Keratinocyte (primary cell): ENCODE measurements around the gene BNC2. TPM values are rescaled to one million over a fixed set of nuclear protein-coding genes. Genes with fewer than 3 reads are reported as not detected.

Experiments used
- DNase-seq: peaks from one replicate; pipeline ENCODE4 v3.0.0-alpha.2; 2011; ENCODE audit warnings: low read depth, missing footprints, low spot score
- FAIRE-seq: peaks from 2 replicates; lab custom pipeline; 2011; peaks lifted over from hg19 to GRCh38; lab: Jason Lieb, UNC
- H2AFZ ChIP-seq: 2 replicates; pipeline ENCODE4 v1.6.0; 2012; ENCODE audit warnings: low read length, control low read depth, inconsistent platforms; ENCODE audit not compliant: control insufficient read depth
- H3K27ac ChIP-seq: 2 replicates; pipeline ENCODE4 v1.5.1; 2011; ENCODE audit warnings: low read length; ENCODE audit not compliant: control insufficient read depth, insufficient read depth
- H3K27me3 ChIP-seq: 3 replicates; pipeline ENCODE4 v1.6.0; 2011; ENCODE audit warnings: low read length; ENCODE audit not compliant: control insufficient read depth, insufficient read depth; ENCODE audit errors: extremely low read depth
- H3K36me3 ChIP-seq, 2 experiments: 2 replicates in 1 of 2; 3 replicates in 1 of 2; pipeline ENCODE4 v1.5.1; 2011; ENCODE audit warnings: low read length in 2 of 2, mild to moderate bottlenecking in 1 of 2; ENCODE audit not compliant: control insufficient read depth in 2 of 2, insufficient read depth in 2 of 2; ENCODE audit errors: extremely low read depth in 1 of 2
- H3K4me1 ChIP-seq: 3 replicates; pipeline ENCODE4 v1.5.1; 2011; ENCODE audit warnings: low read length; ENCODE audit not compliant: control insufficient read depth, insufficient read depth; ENCODE audit errors: extremely low read depth
- H3K4me2 ChIP-seq: 3 replicates; pipeline ENCODE4 v1.6.0; 2011; ENCODE audit warnings: low read depth, low read length; ENCODE audit not compliant: control insufficient read depth, insufficient read depth; ENCODE audit errors: extremely low read depth
- H3K4me3 ChIP-seq, 3 experiments: fragments of 200-600 bp in 1 of 3; sonication (generic) in 1 of 3; 2 replicates in 2 of 3; 3 replicates in 1 of 3; pipeline ENCODE4 v1.5.1; 2011 to 2016; ENCODE audit warnings: low read length in 3 of 3, mild to moderate bottlenecking in 3 of 3, control low read depth in 2 of 3, inconsistent platforms in 1 of 3, low read depth in 1 of 3, mixed read lengths in 1 of 3, mixed run types in 1 of 3, moderate library complexity in 1 of 3; ENCODE audit not compliant: control insufficient read depth in 2 of 3, insufficient read depth in 2 of 3; ENCODE audit errors: extremely low read depth in 1 of 3
- H3K79me2 ChIP-seq: 2 replicates; pipeline ENCODE4 v1.6.0; 2012; ENCODE audit warnings: low read length; ENCODE audit not compliant: control insufficient read depth, insufficient read depth
- H3K9ac ChIP-seq: 3 replicates; pipeline ENCODE4 v1.6.0; 2011; ENCODE audit warnings: low read length; ENCODE audit not compliant: control insufficient read depth, insufficient read depth; ENCODE audit errors: extremely low read depth
- H3K9me1 ChIP-seq: 3 replicates; pipeline ENCODE4 v1.6.0; 2011; ENCODE audit warnings: low read length; ENCODE audit not compliant: control insufficient read depth, insufficient read depth; ENCODE audit errors: extremely low read depth
- H3K9me3 ChIP-seq: 2 replicates; pipeline ENCODE4 v1.5.1; 2012; ENCODE audit warnings: low read depth, low read length; ENCODE audit not compliant: control insufficient read depth
- H4K20me1 ChIP-seq: 3 replicates; pipeline ENCODE4 v1.6.0; 2011; ENCODE audit warnings: low read length; ENCODE audit not compliant: control insufficient read depth, insufficient read depth; ENCODE audit errors: extremely low read depth
- CTCF ChIP-seq, 3 experiments: IDR thresholded peaks in 1 of 3; conservative IDR thresholded peaks in 1 of 3; optimal IDR thresholded peaks in 1 of 3; 2 replicates in 2 of 3; 3 replicates in 1 of 3; pipeline versions ENCODE3 to v1.5.1; 2011; ENCODE audit warnings: low read length in 3 of 3, mild to moderate bottlenecking in 3 of 3, moderate library complexity in 2 of 3, control low read depth in 1 of 3, inconsistent platforms in 1 of 3; ENCODE audit not compliant: insufficient read depth in 2 of 3; ENCODE audit errors: extremely low read depth in 1 of 3
- EZH2 ChIP-seq: IDR thresholded peaks from one replicate; pipeline ENCODE4 v1.6.1; 2012; ENCODE audit warnings: inconsistent platforms, mild to moderate bottlenecking, low read length, moderate library complexity
- dilution Hi-C: fragments of 300-500 bp; cut with MboI; formaldehyde crosslinking; loops from one replicate; pipeline ENCODE4 v1.7.0; 2020; ENCODE audit warnings: low sequenced_read_pairs; ENCODE audit not compliant: extremely low pct_ligation_motif_present
- polyA plus RNA-seq, 5 experiments: library from polyadenylated mRNA; depleted of rRNA in 3 of 5; stranded (reverse) in 3 of 5; stranded (forward) in 1 of 5; unstranded in 1 of 5; fragments of >200 nt; gene quantifications; 1 replicate in 1 of 5; 2 replicates in 3 of 5; 3 replicates in 1 of 5; pipeline versions ENCODE4 v1.2.1 to v1.2.3, GENCODE V29; 2011 to 2012; ENCODE audit warnings: missing spikeins in 2 of 5, low read depth in 1 of 5, low replicate concordance in 1 of 5

The BNC2 gene
- polyA plus RNA-seq, 1 donor (not counting 4 experiments of a cell fraction or from before 2014, with no cell fraction given): 1.1 TPM

GRCh38 chr9:16597136-16597535 is 273.3 kb downstream of the BNC2 start:
- no peaks in the 10 kb centered on the region for H3K79me2 ChIP-seq
- DNase-seq (no peak), FAIRE-seq (no peak)
- H3K9ac ChIP-seq: no peak overlapping the region
- no peaks in the 10 kb centered on the region for H3K36me3 ChIP-seq
- H3K9me3 ChIP-seq: no peaks in the 10 kb centered on the region
- H3K4me1 ChIP-seq: no peaks in the 10 kb centered on the region
- dilution Hi-C loops: no loop called here
- H2AFZ ChIP-seq: no peak overlapping the region
- no peaks in the 10 kb centered on the region for H4K20me1 ChIP-seq
- no peak overlapping the region for H3K4me3 ChIP-seq
- no peak overlapping the region for H3K4me2 ChIP-seq
- H3K27me3 ChIP-seq: no peaks in the 10 kb centered on the region
- TF ChIP-seq CTCF (optimal IDR thresholded peaks at IDR 0.05 in 1 of 3, IDR thresholded peaks at IDR 0.05 in 1 of 3, conservative IDR thresholded peaks at IDR 0.05 in 1 of 3; ENCODE audit: extremely low read depth in 1 of 3, insufficient read depth in 2 of 3, low read length in 3 of 3) (no peak), EZH2 (no peak)
- H3K9me1 ChIP-seq: no peaks in the 10 kb centered on the region
- H3K27ac ChIP-seq: no peak overlapping the region

- TF ChIP-seq EZH2: no peak
- TF ChIP-seq CTCF (optimal IDR thresholded peaks at IDR 0.05 in 1 of 3, IDR thresholded peaks at IDR 0.05 in 1 of 3, conservative IDR thresholded peaks at IDR 0.05 in 1 of 3; ENCODE audit: extremely low read depth in 1 of 3, insufficient read depth in 2 of 3, low read length in 3 of 3): no peak
- Histone ChIP-seq H3K9ac (no peak overlapping the region), H3K79me2 (no peaks in the 10 kb centered on the region), H4K20me1 (no peaks in the 10 kb centered on the region), H3K9me1 (no peaks in the 10 kb centered on the region), H2AFZ (no peak overlapping the region), H3K4me1 (no peaks in the 10 kb centered on the region), H3K4me2 (no peak overlapping the region), H3K36me3 (no peaks in the 10 kb centered on the region), H3K4me3 (no peak overlapping the region), H3K9me3 (no peaks in the 10 kb centered on the region), H3K27ac (no peak overlapping the region), H3K27me3 (no peaks in the 10 kb centered on the region)
- no peak for FAIRE-seq
- no peak for DNase-seq
- dilution Hi-C loops: no loop called here
Observed at GRCh38 chr9:16595227-16595626, 275.2 kb downstream of the BNC2 start.
